WTC11 (cell line): ENCODE data around the gene ZBTB47. TPM values are rescaled to one million over a fixed set of nuclear protein-coding genes. Genes with fewer than 3 reads are reported as not detected.

ENCODE experiments used
- ATAC-seq: fragments of 200-7000 bp; cut with Tn5 transposase; 2 replicates; pipeline ENCODE4 v1.10.0; 2021; ENCODE audit warnings: mild to moderate bottlenecking, moderate library complexity
- CTCF ChIA-PET: fragments of 300-600 bp; sonication (Branson Sonifier 250); formaldehyde crosslinking; loops from one replicate; lab custom pipeline; 2021; ENCODE audit warnings: antibody characterized with exemption; lab: Charles Lee
- POLR2A ChIA-PET: fragments of 350-600 bp; sonication (Branson Sonifier 250); formaldehyde crosslinking; loops from one replicate; lab custom pipeline; 2021; ENCODE audit warnings: antibody characterized with exemption; lab: Charles Lee
- DNase-seq: peaks from one replicate; pipeline ENCODE4 v3.0.0; 2021; ENCODE audit warnings: low spot score
- H3K27ac Mint-ChIP-seq: 2 replicates; pipeline ENCODE4 v1.8.0; 2021; ENCODE audit warnings: mixed read lengths
- H3K27me3 Mint-ChIP-seq: 2 replicates; pipeline ENCODE4 v1.8.0; 2021; ENCODE audit warnings: low read depth, mild to moderate bottlenecking, moderate library complexity, mixed read lengths
- H3K36me3 Mint-ChIP-seq: 2 replicates; pipeline ENCODE4 v1.8.0; 2021; ENCODE audit warnings: mixed read lengths
- H3K4me1 Mint-ChIP-seq: 2 replicates; pipeline ENCODE4 v1.8.0; 2022; ENCODE audit warnings: mixed read lengths
- H3K4me3 Mint-ChIP-seq: 2 replicates; pipeline ENCODE4 v1.8.0; 2021; ENCODE audit warnings: mild to moderate bottlenecking, moderate library complexity, mixed read lengths
- H3K9me3 Mint-ChIP-seq: 2 replicates; pipeline ENCODE4 v1.8.0; 2021; ENCODE audit warnings: mixed read lengths
- CBFB ChIP-seq: sonication (generic); formaldehyde crosslinking; IDR thresholded peaks from 2 replicates; pipeline ENCODE4 v1.8.1; 2022; ENCODE audit warnings: mild to moderate bottlenecking, low read depth, missing genetic modification reagents
- CREM ChIP-seq: sonication (generic); formaldehyde crosslinking; IDR thresholded peaks from 2 replicates; pipeline ENCODE4 v1.8.1; 2022; ENCODE audit warnings: mild to moderate bottlenecking, missing genetic modification reagents, moderate library complexity
- FOXK1 ChIP-seq: sonication (generic); formaldehyde crosslinking; IDR thresholded peaks from 2 replicates; pipeline ENCODE4 v1.8.0; 2022; ENCODE audit warnings: mild to moderate bottlenecking, moderate library complexity, missing genetic modification reagents
- GABPB1 ChIP-seq: sonication (generic); formaldehyde crosslinking; IDR thresholded peaks from 2 replicates; pipeline ENCODE4 v1.8.1; 2023; ENCODE audit warnings: mild to moderate bottlenecking, missing genetic modification reagents
- GTF2I ChIP-seq: fragments of 250-450 bp; sonication (Bioruptor Pico); conservative IDR thresholded peaks from 2 replicates; pipeline ENCODE4 v1.4.0; 2021; ENCODE audit warnings: mild to moderate bottlenecking
- HMGA2 ChIP-seq: fragments of 250-450 bp; sonication (Bioruptor Pico); IDR thresholded peaks from 2 replicates; pipeline ENCODE4 v1.4.0; 2021; ENCODE audit warnings: mild to moderate bottlenecking, moderate library complexity
- NFYB ChIP-seq: sonication (generic); formaldehyde crosslinking; conservative IDR thresholded peaks from 2 replicates; pipeline ENCODE4 v1.8.0; 2022; ENCODE audit warnings: low read depth, missing genetic modification reagents
- NR2C2 ChIP-seq: sonication (generic); formaldehyde crosslinking; IDR thresholded peaks from 2 replicates; pipeline ENCODE4 v1.8.0; 2022; ENCODE audit warnings: mild to moderate bottlenecking, missing genetic modification reagents
- TEAD1 ChIP-seq: sonication (generic); formaldehyde crosslinking; IDR thresholded peaks from 2 replicates; pipeline ENCODE4 v1.8.0; 2022; ENCODE audit warnings: mild to moderate bottlenecking, missing genetic modification reagents
- ZNF121 ChIP-seq: sonication (generic); formaldehyde crosslinking; IDR thresholded peaks from 2 replicates; pipeline ENCODE4 v1.8.0; 2023; ENCODE audit warnings: missing genetic modification reagents
- ZNF317 ChIP-seq: sonication (generic); formaldehyde crosslinking; IDR thresholded peaks from 2 replicates; pipeline ENCODE4 v1.8.1; 2023; ENCODE audit warnings: low read depth, mild to moderate bottlenecking, moderate library complexity, missing genetic modification reagents, borderline replicate concordance
- ZNF423 ChIP-seq: fragments of 250-450 bp; sonication (Bioruptor Pico); IDR thresholded peaks from 2 replicates; pipeline ENCODE4 v2.1.2; 2022; ENCODE audit warnings: mild to moderate bottlenecking, moderate library complexity
- total RNA-seq: library from RNA; stranded (reverse); gene quantifications from 3 replicates; pipeline ENCODE4 v1.2.3, GENCODE V29; 2021
- TF ChIP-seq, protein P1 (sequence below): fragments of 250-450 bp; sonication (Bioruptor Pico); IDR thresholded peaks from 2 replicates; pipeline ENCODE4 v1.8.0; 2021; ENCODE audit warnings: mild to moderate bottlenecking
- TF ChIP-seq, protein P2 (sequence below): sonication (generic); formaldehyde crosslinking; IDR thresholded peaks from 2 replicates; pipeline ENCODE4 v1.8.0; 2022; ENCODE audit warnings: mild to moderate bottlenecking, missing genetic modification reagents
- TF ChIP-seq, protein P3 (sequence below): sonication (generic); formaldehyde crosslinking; IDR thresholded peaks from 2 replicates; pipeline ENCODE4 v1.8.1; 2023; ENCODE audit warnings: mild to moderate bottlenecking, missing genetic modification reagents
- TF ChIP-seq, protein P4 (sequence below): sonication (generic); formaldehyde crosslinking; IDR thresholded peaks from 2 replicates; pipeline ENCODE4 v1.8.0; 2023; ENCODE audit warnings: missing genetic modification reagents
- TF ChIP-seq, protein P5 (sequence below): sonication (generic); formaldehyde crosslinking; IDR thresholded peaks from 2 replicates; pipeline ENCODE4 v1.8.1; 2023; ENCODE audit warnings: mild to moderate bottlenecking, missing genetic modification reagents, moderate library complexity
- TF ChIP-seq, protein P6 (sequence below): sonication (generic); formaldehyde crosslinking; IDR thresholded peaks from 2 replicates; pipeline ENCODE4 v1.8.1; 2022; ENCODE audit warnings: low read depth, mild to moderate bottlenecking, moderate library complexity, missing genetic modification reagents, borderline replicate concordance
- TF ChIP-seq, protein P7 (sequence below): sonication (generic); formaldehyde crosslinking; IDR thresholded peaks from 2 replicates; pipeline ENCODE4 v1.8.1; 2023; ENCODE audit warnings: mild to moderate bottlenecking, missing genetic modification reagents

The ZBTB47 gene
- total RNA-seq, 1 experiment from 2014 or later: 5.2 TPM

DNA sequence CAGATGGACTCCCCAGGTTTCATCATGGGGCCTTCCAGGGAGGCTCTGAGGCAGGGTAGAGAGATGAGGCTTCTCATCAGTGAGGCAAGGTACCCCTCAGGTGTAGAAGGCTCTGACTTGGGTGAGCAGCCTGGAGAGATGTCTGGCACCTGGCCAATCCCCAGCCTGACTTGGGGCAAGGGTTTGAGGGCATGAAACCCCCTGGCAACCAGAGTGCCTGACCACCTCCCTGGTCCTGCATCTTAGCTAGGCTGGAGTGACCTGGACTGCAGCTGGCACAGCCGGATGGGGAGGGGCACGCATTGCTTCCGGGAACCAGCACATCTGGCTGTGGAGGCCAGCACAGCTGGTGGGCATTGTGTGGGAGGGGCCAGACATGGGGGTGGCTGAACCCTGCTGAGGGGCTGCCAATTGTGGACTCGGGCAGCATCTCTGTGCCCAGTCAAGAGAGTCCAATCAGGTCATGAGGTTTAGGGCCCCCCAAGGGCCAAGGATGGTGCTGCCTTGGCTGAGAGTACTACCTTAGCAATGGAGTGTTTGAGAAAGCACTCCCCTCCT lies 1.9 kb downstream of the ZBTB47 start (continued):
- TF ChIP-seq, protein P1, sequence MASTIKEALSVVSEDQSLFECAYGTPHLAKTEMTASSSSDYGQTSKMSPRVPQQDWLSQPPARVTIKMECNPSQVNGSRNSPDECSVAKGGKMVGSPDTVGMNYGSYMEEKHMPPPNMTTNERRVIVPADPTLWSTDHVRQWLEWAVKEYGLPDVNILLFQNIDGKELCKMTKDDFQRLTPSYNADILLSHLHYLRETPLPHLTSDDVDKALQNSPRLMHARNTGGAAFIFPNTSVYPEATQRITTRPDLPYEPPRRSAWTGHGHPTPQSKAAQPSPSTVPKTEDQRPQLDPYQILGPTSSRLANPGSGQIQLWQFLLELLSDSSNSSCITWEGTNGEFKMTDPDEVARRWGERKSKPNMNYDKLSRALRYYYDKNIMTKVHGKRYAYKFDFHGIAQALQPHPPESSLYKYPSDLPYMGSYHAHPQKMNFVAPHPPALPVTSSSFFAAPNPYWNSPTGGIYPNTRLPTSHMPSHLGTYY: no peak
- TF ChIP-seq GTF2I (CRISPR knock-in tag) (no peak), HMGA2 (CRISPR knock-in tag) (no peak), NR2C2 (CRISPR knock-in tag) (no peak), ZNF423 (CRISPR knock-in tag) (no peak), CBFB (no peak), CREM (no peak), NFYB (CRISPR knock-in tag) (no peak)
- TF ChIP-seq, protein P2, sequence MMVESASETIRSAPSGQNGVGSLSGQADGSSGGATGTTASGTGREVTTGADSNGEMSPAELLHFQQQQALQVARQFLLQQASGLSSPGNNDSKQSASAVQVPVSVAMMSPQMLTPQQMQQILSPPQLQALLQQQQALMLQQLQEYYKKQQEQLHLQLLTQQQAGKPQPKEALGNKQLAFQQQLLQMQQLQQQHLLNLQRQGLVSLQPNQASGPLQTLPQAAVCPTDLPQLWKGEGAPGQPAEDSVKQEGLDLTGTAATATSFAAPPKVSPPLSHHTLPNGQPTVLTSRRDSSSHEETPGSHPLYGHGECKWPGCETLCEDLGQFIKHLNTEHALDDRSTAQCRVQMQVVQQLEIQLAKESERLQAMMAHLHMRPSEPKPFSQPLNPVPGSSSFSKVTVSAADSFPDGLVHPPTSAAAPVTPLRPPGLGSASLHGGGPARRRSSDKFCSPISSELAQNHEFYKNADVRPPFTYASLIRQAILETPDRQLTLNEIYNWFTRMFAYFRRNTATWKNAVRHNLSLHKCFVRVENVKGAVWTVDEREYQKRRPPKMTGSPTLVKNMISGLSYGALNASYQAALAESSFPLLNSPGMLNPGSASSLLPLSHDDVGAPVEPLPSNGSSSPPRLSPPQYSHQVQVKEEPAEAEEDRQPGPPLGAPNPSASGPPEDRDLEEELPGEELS (CRISPR knock-in tag): no peak

DNA sequence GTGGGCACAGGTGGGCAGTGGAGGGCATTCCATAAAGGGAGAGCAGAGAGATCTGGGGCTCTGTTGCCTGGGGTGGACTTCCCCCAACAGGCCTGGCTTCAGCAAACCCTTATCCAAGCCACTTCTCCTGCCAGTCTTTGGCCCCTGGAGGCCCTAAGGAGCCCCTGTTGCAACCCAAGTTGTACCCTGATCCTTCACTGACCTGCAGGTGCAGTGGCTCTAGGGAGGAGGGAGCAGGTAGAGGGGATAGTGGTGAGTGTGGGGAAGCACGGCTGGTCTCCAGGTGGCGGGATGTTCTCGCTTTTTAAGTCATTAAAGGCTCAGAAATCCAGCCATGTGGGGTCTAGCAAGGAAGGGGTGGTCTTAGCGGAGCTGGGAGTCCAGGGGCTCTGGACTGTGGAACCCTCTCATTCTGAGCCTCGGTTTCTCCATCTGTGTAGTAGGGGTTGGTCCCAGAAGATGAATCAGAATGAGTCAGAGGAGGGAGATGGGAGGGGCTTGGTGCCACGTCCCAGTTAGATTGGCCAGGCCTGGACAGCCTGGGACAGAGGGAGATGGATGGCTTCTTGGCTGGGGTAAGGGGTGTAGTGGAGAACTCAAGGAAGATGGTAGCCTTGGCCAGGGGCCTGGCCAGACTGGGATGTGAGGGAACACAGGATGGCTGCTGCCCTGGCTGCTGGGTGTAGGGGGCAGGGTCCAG lies 2.6 kb downstream of the ZBTB47 start:
- Mint-ChIP-seq H3K9me3 (no peaks in the 10 kb centered on the region), H3K4me3 (no peak overlapping the region), H3K27me3 (no peaks in the 10 kb centered on the region), H3K36me3 (no peaks in the 10 kb centered on the region), H3K27ac (no peak overlapping the region), H3K4me1 (peaks cover 44% of the 10 kb centered on the region)
- CTCF ChIA-PET: interaction anchor here (0.7 to 1.8 kb wide), 4 partner anchors 56 to 175 kb away, joined by 3 to 4 read pairs (median 4); no protein-coding TSS in a partner anchor
- POLR2A ChIA-PET: no interaction called here
- ATAC-seq: no peak
- TF ChIP-seq TEAD1 (CRISPR knock-in tag) (no peak), ZNF317 (no peak), FOXK1 (CRISPR knock-in tag) (no peak), CREM (no peak), GABPB1 (CRISPR knock-in tag) (no peak), CBFB (no peak), ZNF121 (CRISPR knock-in tag) (no peak)
- TF ChIP-seq, protein P3, sequence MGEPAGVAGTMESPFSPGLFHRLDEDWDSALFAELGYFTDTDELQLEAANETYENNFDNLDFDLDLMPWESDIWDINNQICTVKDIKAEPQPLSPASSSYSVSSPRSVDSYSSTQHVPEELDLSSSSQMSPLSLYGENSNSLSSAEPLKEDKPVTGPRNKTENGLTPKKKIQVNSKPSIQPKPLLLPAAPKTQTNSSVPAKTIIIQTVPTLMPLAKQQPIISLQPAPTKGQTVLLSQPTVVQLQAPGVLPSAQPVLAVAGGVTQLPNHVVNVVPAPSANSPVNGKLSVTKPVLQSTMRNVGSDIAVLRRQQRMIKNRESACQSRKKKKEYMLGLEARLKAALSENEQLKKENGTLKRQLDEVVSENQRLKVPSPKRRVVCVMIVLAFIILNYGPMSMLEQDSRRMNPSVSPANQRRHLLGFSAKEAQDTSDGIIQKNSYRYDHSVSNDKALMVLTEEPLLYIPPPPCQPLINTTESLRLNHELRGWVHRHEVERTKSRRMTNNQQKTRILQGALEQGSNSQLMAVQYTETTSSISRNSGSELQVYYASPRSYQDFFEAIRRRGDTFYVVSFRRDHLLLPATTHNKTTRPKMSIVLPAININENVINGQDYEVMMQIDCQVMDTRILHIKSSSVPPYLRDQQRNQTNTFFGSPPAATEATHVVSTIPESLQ (CRISPR knock-in tag): no peak
- TF ChIP-seq, protein P4, sequence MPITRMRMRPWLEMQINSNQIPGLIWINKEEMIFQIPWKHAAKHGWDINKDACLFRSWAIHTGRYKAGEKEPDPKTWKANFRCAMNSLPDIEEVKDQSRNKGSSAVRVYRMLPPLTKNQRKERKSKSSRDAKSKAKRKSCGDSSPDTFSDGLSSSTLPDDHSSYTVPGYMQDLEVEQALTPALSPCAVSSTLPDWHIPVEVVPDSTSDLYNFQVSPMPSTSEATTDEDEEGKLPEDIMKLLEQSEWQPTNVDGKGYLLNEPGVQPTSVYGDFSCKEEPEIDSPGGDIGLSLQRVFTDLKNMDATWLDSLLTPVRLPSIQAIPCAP (CRISPR knock-in tag): no peak
- TF ChIP-seq, protein P5, sequence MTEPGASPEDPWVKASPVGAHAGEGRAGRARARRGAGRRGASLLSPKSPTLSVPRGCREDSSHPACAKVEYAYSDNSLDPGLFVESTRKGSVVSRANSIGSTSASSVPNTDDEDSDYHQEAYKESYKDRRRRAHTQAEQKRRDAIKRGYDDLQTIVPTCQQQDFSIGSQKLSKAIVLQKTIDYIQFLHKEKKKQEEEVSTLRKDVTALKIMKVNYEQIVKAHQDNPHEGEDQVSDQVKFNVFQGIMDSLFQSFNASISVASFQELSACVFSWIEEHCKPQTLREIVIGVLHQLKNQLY (CRISPR knock-in tag): no peak
- TF ChIP-seq, protein P6, sequence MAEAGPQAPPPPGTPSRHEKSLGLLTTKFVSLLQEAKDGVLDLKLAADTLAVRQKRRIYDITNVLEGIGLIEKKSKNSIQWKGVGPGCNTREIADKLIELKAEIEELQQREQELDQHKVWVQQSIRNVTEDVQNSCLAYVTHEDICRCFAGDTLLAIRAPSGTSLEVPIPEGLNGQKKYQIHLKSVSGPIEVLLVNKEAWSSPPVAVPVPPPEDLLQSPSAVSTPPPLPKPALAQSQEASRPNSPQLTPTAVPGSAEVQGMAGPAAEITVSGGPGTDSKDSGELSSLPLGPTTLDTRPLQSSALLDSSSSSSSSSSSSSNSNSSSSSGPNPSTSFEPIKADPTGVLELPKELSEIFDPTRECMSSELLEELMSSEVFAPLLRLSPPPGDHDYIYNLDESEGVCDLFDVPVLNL (CRISPR knock-in tag): no peak
- TF ChIP-seq, protein P7, sequence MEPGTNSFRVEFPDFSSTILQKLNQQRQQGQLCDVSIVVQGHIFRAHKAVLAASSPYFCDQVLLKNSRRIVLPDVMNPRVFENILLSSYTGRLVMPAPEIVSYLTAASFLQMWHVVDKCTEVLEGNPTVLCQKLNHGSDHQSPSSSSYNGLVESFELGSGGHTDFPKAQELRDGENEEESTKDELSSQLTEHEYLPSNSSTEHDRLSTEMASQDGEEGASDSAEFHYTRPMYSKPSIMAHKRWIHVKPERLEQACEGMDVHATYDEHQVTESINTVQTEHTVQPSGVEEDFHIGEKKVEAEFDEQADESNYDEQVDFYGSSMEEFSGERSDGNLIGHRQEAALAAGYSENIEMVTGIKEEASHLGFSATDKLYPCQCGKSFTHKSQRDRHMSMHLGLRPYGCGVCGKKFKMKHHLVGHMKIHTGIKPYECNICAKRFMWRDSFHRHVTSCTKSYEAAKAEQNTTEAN (CRISPR knock-in tag): no peak
- no peak for DNase-seq
